Skeletal muscle tissue (tissue), 4 donors: ENCODE data around the gene USP3. TPM values are rescaled to one million over a fixed set of nuclear protein-coding genes. Genes with fewer than 3 reads are reported as not detected.
A peak's percentile ranks its signal among the peaks of the same experiment; 100 is the strongest.

ENCODE experiments used
- H3K27ac ChIP-seq: one replicate; pipeline ENCODE4 v1.7.0; 2013; ENCODE audit warnings: mild to moderate bottlenecking, low read depth, low read length, inconsistent platforms
- H3K27me3 ChIP-seq, 3 donors: one replicate each; pipeline ENCODE4 v1.7.0; 2013; ENCODE audit warnings: low read length in 3 of 3; ENCODE audit not compliant: control insufficient read depth in 3 of 3, insufficient read depth in 3 of 3
- H3K36me3 ChIP-seq, 3 donors: one replicate each; pipeline ENCODE4 v1.7.0; 2013; ENCODE audit warnings: low read length in 3 of 3; ENCODE audit not compliant: control insufficient read depth in 3 of 3, insufficient read depth in 3 of 3
- H3K4me1 ChIP-seq, 3 donors: one replicate each; pipeline ENCODE4 v1.7.0; 2013; ENCODE audit warnings: low read length in 3 of 3, mild to moderate bottlenecking in 3 of 3; ENCODE audit not compliant: control insufficient read depth in 3 of 3, insufficient read depth in 3 of 3
- H3K4me3 ChIP-seq, 3 donors: one replicate each; pipeline ENCODE4 v1.7.0; 2013; ENCODE audit warnings: low read length in 3 of 3
- H3K9ac ChIP-seq, 3 donors: one replicate each; pipeline ENCODE4 v1.7.0; 2013; ENCODE audit warnings: low read length in 3 of 3, mild to moderate bottlenecking in 3 of 3, moderate library complexity in 2 of 3, low read depth in 1 of 3
- H3K9me3 ChIP-seq, 3 donors: one replicate each; pipeline ENCODE4 v1.7.0; 2013; ENCODE audit warnings: low read length in 3 of 3; ENCODE audit not compliant: control insufficient read depth in 3 of 3
- total RNA-seq: library from RNA; depleted of rRNA; stranded (reverse); fragments of >200 nt; gene quantifications from one replicate; pipeline ENCODE4 v1.2.3, GENCODE V29; 2014
- donor health status: Osteomylitis.

The USP3 gene, protein sequence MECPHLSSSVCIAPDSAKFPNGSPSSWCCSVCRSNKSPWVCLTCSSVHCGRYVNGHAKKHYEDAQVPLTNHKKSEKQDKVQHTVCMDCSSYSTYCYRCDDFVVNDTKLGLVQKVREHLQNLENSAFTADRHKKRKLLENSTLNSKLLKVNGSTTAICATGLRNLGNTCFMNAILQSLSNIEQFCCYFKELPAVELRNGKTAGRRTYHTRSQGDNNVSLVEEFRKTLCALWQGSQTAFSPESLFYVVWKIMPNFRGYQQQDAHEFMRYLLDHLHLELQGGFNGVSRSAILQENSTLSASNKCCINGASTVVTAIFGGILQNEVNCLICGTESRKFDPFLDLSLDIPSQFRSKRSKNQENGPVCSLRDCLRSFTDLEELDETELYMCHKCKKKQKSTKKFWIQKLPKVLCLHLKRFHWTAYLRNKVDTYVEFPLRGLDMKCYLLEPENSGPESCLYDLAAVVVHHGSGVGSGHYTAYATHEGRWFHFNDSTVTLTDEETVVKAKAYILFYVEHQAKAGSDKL
- 33.4 TPM for total RNA-seq

DNA sequence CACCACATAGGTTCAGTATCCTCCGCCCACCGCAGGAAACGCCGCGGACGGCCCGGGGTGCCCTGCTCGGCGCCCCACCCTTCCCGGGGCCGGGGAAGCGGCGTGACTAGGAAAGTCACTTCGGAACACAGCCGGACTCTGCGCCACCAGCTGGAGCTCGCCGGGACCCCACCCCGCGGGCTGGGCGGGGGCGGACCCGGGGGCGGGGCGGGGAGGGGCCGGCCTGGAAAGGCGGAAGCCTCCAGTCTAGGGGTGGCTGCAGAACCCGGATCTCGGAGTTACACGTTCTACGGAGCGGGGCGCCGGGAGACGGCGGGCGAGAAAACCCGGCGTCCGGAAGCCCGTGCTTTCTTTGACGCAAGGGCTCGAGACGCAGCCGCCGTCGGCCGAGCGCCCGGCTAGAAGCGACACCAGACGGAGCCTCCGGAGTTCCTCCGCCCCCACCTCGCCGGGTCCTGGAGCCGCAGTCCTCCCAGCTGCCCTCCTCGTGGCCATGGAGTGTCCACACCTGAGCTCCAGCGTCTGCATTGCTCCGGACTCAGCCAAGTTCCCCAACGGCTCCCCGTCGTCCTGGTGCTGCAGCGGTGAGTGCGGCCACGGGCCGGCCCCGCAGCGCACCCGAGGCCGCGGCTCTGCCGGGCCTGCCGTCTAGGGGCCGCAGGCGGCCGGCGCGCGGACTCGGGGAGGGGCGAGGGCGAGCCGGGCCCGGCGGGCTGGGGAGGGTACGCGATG lies at the start of gene USP3:
USP3 (plus strand) TSS at position 347 of the 732 bp plus-strand sequence; CDS start at position 494, 147 bp downstream.
- H3K4me1 ChIP-seq, result peaks cover 31 to 48% (median 41%) of the 10 kb centered on the region in 3 donors
- peak within 1 kb of the TSS; percentile 91 to 96 (median 94) for H3K9ac ChIP-seq
- H3K27ac ChIP-seq, result peak within 1 kb of the TSS; percentile 99
- no peaks in the 10 kb centered on the region for H3K9me3 ChIP-seq
- H3K4me3 ChIP-seq, result peak within 1 kb of the TSS; percentile 85 to 92 (median 87)
- H3K27me3 ChIP-seq, result no peaks in the 10 kb centered on the region
- H3K36me3 ChIP-seq, result no peaks in the 10 kb centered on the region

DNA sequence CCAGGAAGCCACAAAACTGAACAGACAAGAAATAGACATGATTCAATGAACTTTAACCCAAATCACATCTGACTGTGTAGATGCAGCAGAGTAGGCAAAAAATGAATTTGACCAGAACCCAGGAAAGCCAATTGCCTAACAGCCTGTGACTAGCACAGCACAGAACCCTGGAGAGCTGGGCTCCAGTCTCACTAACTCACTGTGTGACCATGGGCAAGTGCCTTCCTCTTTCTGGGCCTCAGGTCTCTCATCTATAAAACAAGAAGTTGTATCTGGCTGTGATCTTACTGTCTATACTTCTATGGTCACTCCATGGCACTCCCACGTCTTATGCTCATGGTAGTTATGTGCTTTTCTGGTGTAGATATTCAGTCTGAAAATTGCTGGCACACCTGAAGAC lies 48.1 kb upstream of the USP3 start:
- no peaks in the 10 kb centered on the region for H3K27me3 ChIP-seq
- H3K9me3 ChIP-seq, result no peaks in the 10 kb centered on the region
- H3K27ac ChIP-seq, result no peak overlapping the region
- no peaks in the 10 kb centered on the region for H3K36me3 ChIP-seq
- no peak overlapping the region for H3K4me3 ChIP-seq
- no peak overlapping the region for H3K9ac ChIP-seq
- no peaks in the 10 kb centered on the region for H3K4me1 ChIP-seq

DNA sequence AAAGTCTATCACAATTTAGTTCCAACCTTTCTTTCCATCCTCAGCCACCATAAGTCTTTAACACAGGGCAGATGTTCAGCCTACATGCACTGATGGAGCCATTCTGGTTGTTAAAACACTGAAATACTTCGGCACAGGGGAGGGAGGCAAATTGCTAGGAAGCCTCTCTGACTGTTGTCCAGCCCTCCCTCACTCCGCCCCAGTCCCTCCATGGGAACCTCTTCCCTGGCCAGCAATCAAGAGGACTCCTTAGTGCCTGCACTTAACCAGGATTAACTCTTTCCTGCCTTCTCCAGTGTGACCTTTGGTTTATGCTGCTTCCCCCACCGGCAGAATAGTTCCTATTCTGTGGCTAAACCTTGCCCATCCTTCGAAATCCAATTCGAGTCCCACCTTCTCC lies 47.0 kb upstream of the USP3 start:
- Histone ChIP-seq H3K27ac (no peak overlapping the region), H3K27me3 (no peaks in the 10 kb centered on the region)

DNA sequence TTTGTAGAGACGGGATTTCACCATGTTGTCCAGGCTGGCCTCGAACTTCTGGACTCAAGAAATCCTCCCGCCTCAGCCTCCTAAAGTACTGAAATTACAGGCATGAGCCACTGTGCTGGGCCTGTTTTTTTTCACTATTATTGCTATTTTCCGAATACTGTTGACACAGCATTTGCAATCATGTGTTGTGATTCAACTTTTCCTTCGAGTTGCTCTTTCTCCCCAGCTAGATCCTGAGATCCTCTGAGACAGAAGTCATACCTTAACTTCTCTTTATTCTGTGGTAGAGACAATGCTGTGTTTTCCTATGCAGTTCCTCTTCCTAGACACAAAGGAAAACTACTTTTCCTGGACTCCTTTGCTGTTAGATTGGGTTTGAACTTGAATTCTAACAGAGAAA lies 46.4 kb upstream of the USP3 start:
- H3K27me3 ChIP-seq, result no peaks in the 10 kb centered on the region
- no peaks in the 10 kb centered on the region for H3K36me3 ChIP-seq
- H3K9me3 ChIP-seq, result no peaks in the 10 kb centered on the region
- H3K4me1 ChIP-seq, result no peaks in the 10 kb centered on the region
- H3K27ac ChIP-seq, result no peak overlapping the region
- H3K9ac ChIP-seq, result no peak overlapping the region
- no peak overlapping the region for H3K4me3 ChIP-seq

More for the DNA sequence above, 47.0 kb upstream of the USP3 start:
- H3K4me1 ChIP-seq, result no peaks in the 10 kb centered on the region
- H3K36me3 ChIP-seq, result no peaks in the 10 kb centered on the region
- H3K4me3 ChIP-seq, result no peak overlapping the region
- H3K9me3 ChIP-seq, result no peaks in the 10 kb centered on the region
- no peak overlapping the region for H3K9ac ChIP-seq

DNA sequence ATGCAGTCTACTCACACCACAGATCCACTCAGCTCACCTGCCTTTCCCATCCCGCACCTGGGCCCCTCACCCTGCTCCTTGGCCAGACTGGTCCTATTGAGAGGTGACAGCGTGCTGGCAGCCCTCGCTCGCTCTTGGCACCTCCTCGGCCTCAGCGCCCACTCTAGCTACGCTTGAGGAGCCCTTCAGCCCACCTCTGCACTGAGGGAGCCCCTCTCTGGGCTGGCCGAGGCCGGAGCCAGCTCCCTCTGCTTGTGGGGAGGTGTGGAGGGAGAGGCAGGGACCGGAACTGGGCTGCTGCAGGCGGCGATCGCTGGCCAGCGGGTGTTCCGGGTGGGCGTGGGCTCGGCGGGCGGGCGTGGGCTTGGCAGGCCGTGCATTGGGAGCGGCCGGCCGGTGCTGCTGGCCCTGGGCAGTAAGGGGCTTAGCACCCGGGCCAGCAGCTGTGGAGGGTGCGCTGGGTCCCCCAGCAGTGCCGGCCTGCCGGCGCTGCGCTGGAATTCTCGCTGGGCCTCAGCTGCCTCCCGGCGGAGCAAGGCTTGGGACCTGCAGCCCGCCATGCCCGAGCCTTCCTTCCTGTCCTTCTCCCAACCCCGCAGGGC lies 45.5 kb upstream of the USP3 start:
- H3K9ac ChIP-seq, result no peak overlapping the region
- no peaks in the 10 kb centered on the region for H3K36me3 ChIP-seq
- no peaks in the 10 kb centered on the region for H3K27me3 ChIP-seq
- no peak overlapping the region for H3K4me3 ChIP-seq
- H3K4me1 ChIP-seq, result no peaks in the 10 kb centered on the region
- H3K27ac ChIP-seq, result no peak overlapping the region
- H3K9me3 ChIP-seq, result no peaks in the 10 kb centered on the region

DNA sequence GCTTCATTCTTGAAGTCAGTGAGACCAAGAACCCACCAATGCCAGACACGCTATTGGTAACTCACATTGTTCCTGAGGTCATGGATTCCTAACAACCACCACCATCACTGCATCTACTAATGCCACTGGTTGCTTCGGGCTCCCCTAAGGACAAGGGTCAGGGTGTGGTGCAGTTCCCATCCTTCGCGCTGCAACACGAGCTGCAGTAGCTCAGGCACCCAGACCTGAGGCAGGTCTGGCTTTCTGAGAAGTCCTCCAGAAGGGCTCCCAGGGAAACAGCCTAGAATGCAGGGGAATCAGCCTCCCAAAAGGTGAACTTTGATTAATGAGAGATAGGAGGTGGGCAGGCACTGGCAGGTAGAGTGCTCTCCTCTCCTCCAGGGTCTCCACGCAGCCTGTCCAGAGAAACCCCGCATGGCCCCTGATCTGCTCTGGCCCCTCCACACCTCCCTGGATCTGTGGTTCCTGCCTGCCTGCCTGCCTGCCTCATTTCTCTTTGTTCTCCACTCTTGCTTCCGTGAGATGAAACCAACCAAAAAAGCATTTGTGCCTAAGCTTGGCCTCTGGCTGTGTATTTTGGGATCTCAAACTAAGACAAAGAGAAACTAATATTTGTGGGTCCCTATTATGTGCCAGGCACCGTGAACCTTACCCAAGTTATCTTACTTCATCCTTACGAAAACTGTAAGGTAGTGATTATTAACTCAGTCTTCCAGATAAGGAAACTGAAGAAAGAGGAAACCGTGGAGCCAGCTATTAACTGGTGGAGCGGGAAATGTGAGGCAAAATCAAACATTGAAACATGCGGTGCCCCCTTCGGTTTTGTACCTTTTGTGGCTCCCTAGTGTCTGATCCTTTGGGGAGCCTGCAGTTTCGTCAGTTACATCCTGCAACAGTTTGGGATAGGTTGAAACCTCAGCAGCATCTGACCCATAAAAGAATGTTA lies 43.9 kb upstream of the USP3 start:
- no peak overlapping the region for H3K27ac ChIP-seq
- H3K9ac ChIP-seq, result no peak overlapping the region
- H3K4me1 ChIP-seq, result peaks cover 0 to 6% (median 4%) of the 10 kb centered on the region in 3 donors
- H3K4me3 ChIP-seq, result no peak overlapping the region
- no peaks in the 10 kb centered on the region for H3K27me3 ChIP-seq
- no peaks in the 10 kb centered on the region for H3K36me3 ChIP-seq
- no peaks in the 10 kb centered on the region for H3K9me3 ChIP-seq

DNA sequence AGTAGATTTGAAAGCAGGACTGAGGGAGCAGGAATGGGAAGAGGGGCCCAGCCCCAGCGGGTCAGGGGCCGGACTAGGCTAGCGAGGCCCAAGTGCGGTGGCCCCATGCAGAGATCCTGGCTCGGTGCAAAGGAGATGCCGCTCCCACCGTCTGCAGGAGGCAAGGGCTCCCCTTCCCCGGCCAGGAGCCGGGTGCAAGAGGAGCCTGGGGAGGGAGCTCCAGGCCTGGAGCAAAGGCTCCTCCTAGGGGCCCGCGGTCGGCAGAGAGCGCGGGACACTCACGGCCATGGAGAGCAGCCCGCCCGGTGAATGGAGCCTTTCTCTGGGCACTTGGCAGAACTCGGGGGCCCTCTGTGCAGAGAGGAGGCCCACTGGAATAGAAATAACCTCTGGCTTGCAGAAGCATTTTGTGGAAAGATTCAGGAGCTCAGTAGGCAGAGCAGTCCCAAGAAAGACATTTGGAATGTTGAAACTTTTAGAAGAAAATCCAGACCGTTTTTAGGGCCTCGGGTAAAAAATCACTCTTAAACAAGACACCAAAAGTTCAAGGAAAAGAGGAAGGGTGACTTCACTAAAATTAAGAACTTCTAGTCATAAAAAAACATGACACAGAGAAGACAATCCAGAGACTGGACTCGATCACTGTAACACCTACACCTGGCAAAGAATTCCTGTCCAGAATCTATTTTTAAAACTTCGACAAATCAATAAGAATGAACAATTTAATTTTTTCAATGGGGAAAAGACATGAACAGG lies 43.0 kb upstream of the USP3 start:
- H3K4me3 ChIP-seq, result no peak overlapping the region
- no peaks in the 10 kb centered on the region for H3K27me3 ChIP-seq
- no peak overlapping the region for H3K9ac ChIP-seq
- no peak overlapping the region for H3K27ac ChIP-seq
- no peaks in the 10 kb centered on the region for H3K36me3 ChIP-seq
- peaks cover 0 to 6% (median 4%) of the 10 kb centered on the region in 3 donors for H3K4me1 ChIP-seq
- no peaks in the 10 kb centered on the region for H3K9me3 ChIP-seq

DNA sequence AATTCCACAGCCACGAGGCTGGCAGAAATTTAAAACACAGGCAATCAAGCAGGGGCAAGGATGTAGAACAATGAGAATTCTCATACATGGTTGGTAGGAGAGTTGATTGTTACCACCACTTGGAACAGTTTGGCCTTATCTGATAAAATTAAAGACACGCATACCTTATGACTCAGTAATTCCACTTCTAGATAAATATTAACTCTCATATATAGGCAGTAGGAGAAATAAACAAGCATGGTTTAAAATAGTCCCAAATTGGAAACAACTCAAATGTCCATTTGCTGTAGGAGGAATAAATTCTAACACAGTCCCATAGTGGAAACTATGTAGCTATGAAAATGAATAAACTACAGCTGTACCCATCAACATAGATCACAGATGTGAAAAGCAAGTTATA lies 42.3 kb upstream of the USP3 start:
- H3K27me3 ChIP-seq, result no peaks in the 10 kb centered on the region
- H3K4me3 ChIP-seq, result no peak overlapping the region
- H3K27ac ChIP-seq, result no peak overlapping the region
- H3K4me1 ChIP-seq, result peaks cover 3 to 6% (median 4%) of the 10 kb centered on the region in 3 donors
- H3K9ac ChIP-seq, result no peak overlapping the region
- no peaks in the 10 kb centered on the region for H3K9me3 ChIP-seq
- H3K36me3 ChIP-seq, result no peaks in the 10 kb centered on the region

DNA sequence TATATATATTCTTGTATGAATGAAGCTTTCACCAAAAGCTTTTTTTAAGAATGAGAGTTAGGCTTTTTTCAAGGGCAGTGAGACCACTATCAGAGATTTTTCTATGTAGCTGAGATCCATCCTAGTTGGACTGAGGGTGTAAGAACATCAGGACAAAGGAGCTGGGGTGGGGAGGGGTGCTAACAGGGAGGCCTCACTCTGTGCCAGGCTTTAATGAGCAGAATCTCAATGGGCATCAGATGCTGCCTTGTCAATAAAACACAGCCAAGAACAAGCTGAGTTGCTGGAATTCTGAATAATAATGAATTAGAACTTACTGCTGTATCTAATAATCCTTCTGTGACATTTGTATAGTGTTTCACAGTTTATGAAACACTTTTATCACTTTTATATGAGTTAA lies 41.4 kb upstream of the USP3 start:
- H3K27me3 ChIP-seq, result no peaks in the 10 kb centered on the region
- H3K4me3 ChIP-seq, result no peak overlapping the region
- H3K27ac ChIP-seq, result no peak overlapping the region
- H3K36me3 ChIP-seq, result no peaks in the 10 kb centered on the region
- H3K4me1 ChIP-seq, result peaks cover 3 to 6% (median 4%) of the 10 kb centered on the region in 3 donors
- no peaks in the 10 kb centered on the region for H3K9me3 ChIP-seq
- H3K9ac ChIP-seq, result no peak overlapping the region
